D341Med (cell line): Measurements from ENCODE around the gene TSPAN10.
"Not testable (repeated sequence)": the region's sequence is repeated elsewhere in the genome, so short reads cannot be mapped to it uniquely, and the experiment has no call there.

Experiments
- DNase-seq: peaks from one replicate; pipeline ENCODE4 v3.0.0; 2012; ENCODE audit warnings: low spot score

TSPAN10 gene

GRCh38 chr17:81662002-81662401 lies 25.0 kb downstream of the TSPAN10 start:
- DNase-seq, result no peak

GRCh38 chr17:81664051-81664470 lies 27.1 kb downstream of the TSPAN10 start:
- no peak for DNase-seq

GRCh38 chr17:81665205-81666091 lies 28.5 kb downstream of the TSPAN10 start:
- no peak for DNase-seq

GRCh38 chr17:81666092-81666341 lies 29.0 kb downstream of the TSPAN10 start:
- DNase-seq, result no peak

- DNase-seq, result peak; percentile 100
Measured at GRCh38 chr17:81666342-81667191, 29.6 kb downstream of the TSPAN10 start, which contains the start of the genes CCDC137 and OXLD1. CCDC137 (plus strand) TSS chr17:81666737; CDS start chr17:81666767, 30 bp downstream. OXLD1 (minus strand) TSS chr17:81666605; CDS start chr17:81666577, 28 bp downstream.

- peak; percentile 75 for DNase-seq
Measured at GRCh38 chr17:81667754-81668153, 30.8 kb downstream of the TSPAN10 start.

GRCh38 chr17:81672504-81672903 lies 35.5 kb downstream of the TSPAN10 start:
- DNase-seq, result no peak

GRCh38 chr17:81672954-81673353 lies 36.0 kb downstream of the TSPAN10 start:
- no peak for DNase-seq

GRCh38 chr17:81673561-81674258 lies 36.7 kb downstream of the TSPAN10 start:
- DNase-seq, result no peak

- DNase-seq, result not testable (repeated sequence)
Measured at GRCh38 chr17:81675515-81676221, 38.7 kb downstream of the TSPAN10 start.

- no peak for DNase-seq
Measured at GRCh38 chr17:81676906-81677305, 39.9 kb downstream of the TSPAN10 start.

GRCh38 chr17:81680150-81680549 lies 43.2 kb downstream of the TSPAN10 start:
- no peak for DNase-seq

- DNase-seq, result no peak
Measured at GRCh38 chr17:81681672-81682071, 44.7 kb downstream of the TSPAN10 start.

GRCh38 chr17:81682565-81683207 lies 45.7 kb downstream of the TSPAN10 start:
- no peak for DNase-seq

- no peak for DNase-seq
Measured at GRCh38 chr17:81683208-81683583, 46.2 kb downstream of the TSPAN10 start.

GRCh38 chr17:81683584-81684441 lies 46.8 kb downstream of the TSPAN10 start, which contains the start of the genes ARL16 and HGS:
ARL16 (minus strand) TSS chr17:81683797; CDS start chr17:81683753, 44 bp downstream.
HGS (plus strand) TSS chr17:81684011; CDS start chr17:81684067, 56 bp downstream.
- DNase-seq, result peak; percentile 100

- DNase-seq, result no peak
Measured at GRCh38 chr17:81684442-81684911, 47.5 kb downstream of the TSPAN10 start.

- DNase-seq, result no peak
Measured at GRCh38 chr17:81685108-81685507, 48.1 kb downstream of the TSPAN10 start.

GRCh38 chr17:81686614-81687013 lies 49.6 kb downstream of the TSPAN10 start:
- no peak for DNase-seq
